ENCODE data around the gene APOL3. TPM values are rescaled to one million over a fixed set of nuclear protein-coding genes. Genes with fewer than 3 reads are reported as not detected.
A peak's percentile ranks its signal among the peaks of the same experiment; 100 is the strongest.

The APOL3 gene
- polyA plus RNA-seq, 1 of the 3 experiments (the other 2 are of a cell fraction) = 1.1 TPM

- Histone ChIP-seq H2AFZ (ENCODE audit: low read depth) (no peak overlapping the region), H3K36me3 (replicated peaks in 1 of 2; ENCODE audit: control insufficient read depth in 1 of 2, insufficient read depth in 2 of 2, low read length in 1 of 2) (no peaks in the 10 kb centered on the region), H3F3A (replicated peaks; ENCODE audit: insufficient read depth) (no peaks in the 10 kb centered on the region), H3K4me1 (ENCODE audit: control insufficient read depth in 1 of 2, insufficient read depth in 2 of 2, low read depth in 1 of 2, low read length in 1 of 2) (peaks cover 10 to 60% of the 10 kb centered on the region in 2 experiments; a peak in 2 of 4 replicates), H3K27me3 (ENCODE audit: insufficient read depth) (no peaks in the 10 kb centered on the region), H4K20me1 (ENCODE audit: insufficient read depth) (no peaks in the 10 kb centered on the region), H3K79me2 (ENCODE audit: insufficient read depth) (no peaks in the 10 kb centered on the region), H3K9me2 (no peaks in the 10 kb centered on the region), H3K27ac (ENCODE audit: low read depth in 2 of 2, low read length in 1 of 2) (peak overlapping the region in 1 of 2 experiments; percentile 2; a peak in 1 of 4 replicates), H3K4me3 (ENCODE audit: low read depth in 2 of 2, low read length in 1 of 2) (no peak overlapping the region), H3K4me2 (no peak overlapping the region), H3K9me3 (no peaks in the 10 kb centered on the region), H3K9ac (no peak overlapping the region)
- no peak for DNase-seq
- ChIA-PET CTCF (interaction anchor here (1.1 to 1.6 kb wide), 4 partner anchors 15 to 87 kb away, joined by 3 to 5 read pairs (median 4); no protein-coding TSS in a partner anchor), POLR2A (no interaction called here)
- TF ChIP-seq REST (IDR thresholded peaks at IDR 0.05; ENCODE audit: low read depth, low read length) = peak; percentile 72; the same call in 1 of the 2 replicates
- TF ChIP-seq FOXJ3 (CRISPR knock-in tag; IDR thresholded peaks at IDR 0.05) = no peak
- TF ChIP-seq FOSL2 (IDR thresholded peaks at IDR 0.05; ENCODE audit: borderline replicate concordance, low read depth) = no peak
- no peak for TF ChIP-seq MAX (IDR thresholded peaks at IDR 0.05; ENCODE audit: low read depth)
- TF ChIP-seq TCF12 (IDR thresholded peaks at IDR 0.05) = no peak
- TF ChIP-seq GATA2 (CRISPR knock-in tag; IDR thresholded peaks at IDR 0.05) = no peak
- TF ChIP-seq MXI1 (IDR thresholded peaks at IDR 0.05; ENCODE audit: low read depth, low read length) = no peak
- TF ChIP-seq EZH2phosphoT487 (IDR thresholded peaks at IDR 0.05; ENCODE audit: borderline replicate concordance, low read depth) = no peak
- WGBS (ENCODE audit: low lambda C conversion rate) = 60% methylated on average over 1 of the region's 5 CpGs
Measured at GRCh38 chr22:36199001-36199551, 38.5 kb upstream of the APOL3 start.

- whole genome bisulfite sequencing (ENCODE audit: low lambda C conversion rate) = 82% methylated on average over 2 of the region's 3 CpGs
- ChIA-PET CTCF (interaction anchor here (1.1 to 4.7 kb wide), 4 partner anchors 24 to 88 kb away, joined by 3 to 28 read pairs (median 4); partner anchors contain the start of gene APOL2), POLR2A (interaction anchor here (2.0 kb wide), 1 partner anchor 40 kb away, joined by 11 read pairs; the partner anchor contains the start of gene APOL2)
- H3K4me2 ChIP-seq = no peak overlapping the region
- H3K27me3 ChIP-seq (ENCODE audit: insufficient read depth) = no peaks in the 10 kb centered on the region
- no peak overlapping the region for H3K9ac ChIP-seq
- no peaks in the 10 kb centered on the region for H3K9me3 ChIP-seq
- H3K9me2 ChIP-seq = no peaks in the 10 kb centered on the region
- H3K36me3 ChIP-seq (replicated peaks in 1 of 2; ENCODE audit: control insufficient read depth in 1 of 2, insufficient read depth in 2 of 2, low read length in 1 of 2) = no peaks in the 10 kb centered on the region
- peaks cover 10 to 60% of the 10 kb centered on the region in 2 experiments; a peak in 2 of 4 replicates for H3K4me1 ChIP-seq (ENCODE audit: control insufficient read depth in 1 of 2, insufficient read depth in 2 of 2, low read depth in 1 of 2, low read length in 1 of 2)
- no peak overlapping the region for H2AFZ ChIP-seq (ENCODE audit: low read depth)
- no peak overlapping the region for H3K4me3 ChIP-seq (ENCODE audit: low read depth in 2 of 2, low read length in 1 of 2)
- H3K79me2 ChIP-seq (ENCODE audit: insufficient read depth) = no peaks in the 10 kb centered on the region
- no peak for DNase-seq
- no peak for TF ChIP-seq RCOR1 (IDR thresholded peaks at IDR 0.05; ENCODE audit: low read length)
- TF ChIP-seq ELF1 (IDR thresholded peaks at IDR 0.05) = no peak
- no peak for TF ChIP-seq FOSL2 (IDR thresholded peaks at IDR 0.05; ENCODE audit: borderline replicate concordance, low read depth)
- no peak for TF ChIP-seq GABPA (IDR thresholded peaks at IDR 0.05; ENCODE audit: low read depth)
- no peak for TF ChIP-seq ZBTB33 (IDR thresholded peaks at IDR 0.05; ENCODE audit: borderline replicate concordance, low read depth)
- no peak for TF ChIP-seq FOXM1 (IDR thresholded peaks at IDR 0.05; ENCODE audit: low read depth)
- TF ChIP-seq SMC3 (IDR thresholded peaks at IDR 0.05; ENCODE audit: low read depth, low read length) = no peak
- no peak for TF ChIP-seq GATA2 (CRISPR knock-in tag; IDR thresholded peaks at IDR 0.05)
- no peak for TF ChIP-seq TAF1 (IDR thresholded peaks at IDR 0.05; ENCODE audit: borderline replicate concordance, low read depth, low read length)
- no peak for TF ChIP-seq TCF12 (IDR thresholded peaks at IDR 0.05)
- no peak for TF ChIP-seq TEAD4 (IDR thresholded peaks at IDR 0.05; ENCODE audit: borderline replicate concordance, insufficient read depth)
- no peak for TF ChIP-seq JUND (IDR thresholded peaks at IDR 0.05)
- TF ChIP-seq EP300 (IDR thresholded peaks at IDR 0.05; ENCODE audit: borderline replicate concordance in 1 of 2, low read depth in 1 of 2, low read length in 1 of 2) = no peak
- no peak for TF ChIP-seq RFX5 (IDR thresholded peaks at IDR 0.05; ENCODE audit: low read length)
- TF ChIP-seq CHD2 (IDR thresholded peaks at IDR 0.05; ENCODE audit: low read length, partially characterized antibody) = no peak
- no peak for TF ChIP-seq USF2 (IDR thresholded peaks at IDR 0.05; ENCODE audit: borderline replicate concordance, low read depth, low read length)
- no peaks in the 10 kb centered on the region for H3F3A ChIP-seq (replicated peaks; ENCODE audit: insufficient read depth)
- no peaks in the 10 kb centered on the region for H4K20me1 ChIP-seq (ENCODE audit: insufficient read depth)
- H3K27ac ChIP-seq (ENCODE audit: low read depth in 2 of 2, low read length in 1 of 2) = peak overlapping the region in 1 of 2 experiments; percentile 87; a peak in 1 of 4 replicates
Measured at GRCh38 chr22:36198536-36198935, 38.0 kb upstream of the APOL3 start.

All from SK-N-SH (cell line).